Measurements from ENCODE around the gene FPR2.

FPR2 gene

DNA sequence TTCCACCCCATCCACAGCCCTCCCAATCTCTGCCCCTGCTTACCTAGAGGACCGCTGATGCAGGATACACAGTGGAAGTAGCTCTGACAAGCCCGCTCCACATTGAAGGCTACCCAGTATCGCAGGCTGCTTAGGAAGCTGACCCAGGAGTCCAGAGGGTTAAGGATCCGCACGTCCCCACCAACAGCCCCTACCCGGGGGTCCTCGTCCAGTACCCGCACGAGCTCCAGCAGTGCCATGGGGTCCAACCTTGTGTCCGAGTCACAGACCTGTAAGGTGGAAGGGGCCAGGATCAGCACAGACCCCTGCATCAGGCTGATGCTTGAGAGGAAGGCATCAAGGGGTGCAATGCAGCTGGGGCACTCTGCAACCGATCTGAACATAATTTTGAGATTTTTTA is 44.1 kb upstream of the FPR2 start:
- TF ChIP-seq, protein P1, sequence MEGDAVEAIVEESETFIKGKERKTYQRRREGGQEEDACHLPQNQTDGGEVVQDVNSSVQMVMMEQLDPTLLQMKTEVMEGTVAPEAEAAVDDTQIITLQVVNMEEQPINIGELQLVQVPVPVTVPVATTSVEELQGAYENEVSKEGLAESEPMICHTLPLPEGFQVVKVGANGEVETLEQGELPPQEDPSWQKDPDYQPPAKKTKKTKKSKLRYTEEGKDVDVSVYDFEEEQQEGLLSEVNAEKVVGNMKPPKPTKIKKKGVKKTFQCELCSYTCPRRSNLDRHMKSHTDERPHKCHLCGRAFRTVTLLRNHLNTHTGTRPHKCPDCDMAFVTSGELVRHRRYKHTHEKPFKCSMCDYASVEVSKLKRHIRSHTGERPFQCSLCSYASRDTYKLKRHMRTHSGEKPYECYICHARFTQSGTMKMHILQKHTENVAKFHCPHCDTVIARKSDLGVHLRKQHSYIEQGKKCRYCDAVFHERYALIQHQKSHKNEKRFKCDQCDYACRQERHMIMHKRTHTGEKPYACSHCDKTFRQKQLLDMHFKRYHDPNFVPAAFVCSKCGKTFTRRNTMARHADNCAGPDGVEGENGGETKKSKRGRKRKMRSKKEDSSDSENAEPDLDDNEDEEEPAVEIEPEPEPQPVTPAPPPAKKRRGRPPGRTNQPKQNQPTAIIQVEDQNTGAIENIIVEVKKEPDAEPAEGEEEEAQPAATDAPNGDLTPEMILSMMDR (conservative IDR thresholded peaks at IDR 0.05; ENCODE audit: low read depth): no peak
- CTCF ChIA-PET: no interaction called here
- H3K27ac ChIP-seq: no peak overlapping the region
- DNase-seq (ENCODE audit: low spot score): no peak
- POLR2A ChIA-PET (ENCODE audit: low non-redundant PET): no interaction called here

DNA sequence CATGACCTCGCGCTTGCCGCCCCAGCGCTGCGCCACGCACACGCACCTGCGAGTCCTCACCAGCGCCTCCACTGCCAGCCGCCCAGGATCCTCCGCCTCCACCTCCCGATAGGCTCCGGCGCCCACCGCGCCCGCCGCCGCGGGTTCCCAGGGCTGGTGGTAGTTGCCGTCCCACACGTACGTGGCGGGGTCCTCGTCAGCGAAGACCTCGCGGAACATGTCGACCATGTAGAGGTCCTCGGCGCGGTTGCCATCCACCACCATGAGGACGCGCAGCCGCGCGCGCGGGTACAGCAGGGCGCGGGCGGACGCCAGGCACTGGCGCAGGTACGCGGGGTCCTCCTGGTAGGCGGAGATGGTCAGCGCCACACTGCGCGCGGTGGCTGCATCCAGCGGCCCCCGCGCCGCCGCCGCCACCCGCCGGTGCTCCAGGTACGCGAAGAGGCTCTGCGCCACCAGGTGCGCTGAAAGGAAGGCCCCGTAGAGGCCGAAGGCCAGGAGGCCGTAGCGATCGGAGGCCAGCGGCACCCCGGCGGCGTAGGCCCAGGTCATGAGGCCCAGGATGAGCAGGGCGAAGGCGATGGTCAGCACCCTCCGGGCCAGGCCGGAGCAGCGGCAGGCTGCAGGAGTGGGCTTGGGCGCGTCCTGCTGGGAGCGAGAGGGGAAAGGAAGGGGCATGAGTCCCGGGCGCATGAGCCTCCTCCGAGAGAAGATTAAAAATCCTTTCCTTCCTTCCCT is 41.6 kb upstream of the FPR2 start:
- TF ChIP-seq, protein P1 (conservative IDR thresholded peaks at IDR 0.05; ENCODE audit: low read depth): no peak
- DNase-seq (ENCODE audit: low spot score): no peak
- ChIA-PET CTCF (no interaction called here), POLR2A (ENCODE audit: low non-redundant PET) (no interaction called here)
- H3K27ac ChIP-seq: no peak overlapping the region

- ChIA-PET POLR2A (ENCODE audit: low non-redundant PET) (no interaction called here), CTCF (no interaction called here)
- no peak for DNase-seq (ENCODE audit: low spot score)
- H3K27ac ChIP-seq: no peak overlapping the region
- TF ChIP-seq, protein P1 (conservative IDR thresholded peaks at IDR 0.05; ENCODE audit: low read depth): no peak
These were observed 39.1 kb upstream of the FPR2 start for GRCh38 chr19:51721905-51722304.

- no peak for DNase-seq (ENCODE audit: low spot score)
- TF ChIP-seq, protein P1 (conservative IDR thresholded peaks at IDR 0.05; ENCODE audit: low read depth): no peak
- no peak overlapping the region for H3K27ac ChIP-seq
- ChIA-PET CTCF (no interaction called here), POLR2A (ENCODE audit: low non-redundant PET) (no interaction called here)
These were observed 38.5 kb upstream of the FPR2 start for GRCh38 chr19:51722492-51722891.

GRCh38 chr19:51724543-51724942 is 36.4 kb upstream of the FPR2 start:
- DNase-seq (ENCODE audit: low spot score): no peak
- ChIA-PET CTCF (no interaction called here), POLR2A (ENCODE audit: low non-redundant PET) (no interaction called here)
- TF ChIP-seq, protein P1 (conservative IDR thresholded peaks at IDR 0.05; ENCODE audit: low read depth): no peak
- peak overlapping the region; percentile 99 for H3K27ac ChIP-seq

- peak overlapping the region; percentile 99 for H3K27ac ChIP-seq
- POLR2A ChIA-PET (ENCODE audit: low non-redundant PET): interaction anchor here (0.7 kb wide), 1 partner anchor 928 kb away, joined by 3 read pairs; no protein-coding TSS in a partner anchor
- TF ChIP-seq, protein P1 (conservative IDR thresholded peaks at IDR 0.05; ENCODE audit: low read depth): no peak
- CTCF ChIA-PET: no interaction called here
- peak; percentile 94 for DNase-seq (ENCODE audit: low spot score)
These were observed 34.9 kb upstream of the FPR2 start for GRCh38 chr19:51726049-51726448.
